GM19328 (cell line): ENCODE measurements around the gene ANKRA2.

Experiments
- ATAC-seq: cut with Tn5 transposase; IDR thresholded peaks from one replicate; pipeline ENCODE4 v1.9.1; 2021; ENCODE audit warnings: mild to moderate bottlenecking, moderate library complexity; ENCODE audit not compliant: unreplicated experiment

The ANKRA2 gene

GRCh38 chr5:73507062-73507461 lies 58.4 kb downstream of the ANKRA2 start:
- no peak for ATAC-seq

GRCh38 chr5:73506459-73506955 lies 58.9 kb downstream of the ANKRA2 start:
- ATAC-seq = no peak
